Large intestine (tissue), 3 donors: ENCODE data around the gene DHX34. TPM values are rescaled to one million over a fixed set of nuclear protein-coding genes. Genes with fewer than 3 reads are reported as not detected.
"Not testable (repeated sequence)": the region's sequence is repeated elsewhere in the genome, so short reads cannot be mapped to it uniquely, and the experiment has no call there.

ENCODE experiments used
- DNase-seq, 2 donors: peaks; one replicate each; pipeline versions ENCODE4 v3.0.0 to v3.0.0-alpha.2; 2013
- H3K27ac ChIP-seq: one replicate; pipeline ENCODE4 v1.5.1; 2013; ENCODE audit warnings: low read length
- H3K27me3 ChIP-seq: 2 replicates; pipeline ENCODE4 v1.6.1; 2013; ENCODE audit warnings: low read length; ENCODE audit not compliant: control insufficient read depth, insufficient read depth
- H3K36me3 ChIP-seq: 2 replicates; pipeline ENCODE4 v1.6.1; 2013; ENCODE audit warnings: low read length; ENCODE audit not compliant: control insufficient read depth, insufficient read depth
- H3K4me1 ChIP-seq: one replicate; pipeline ENCODE4 v1.6.1; 2013; ENCODE audit warnings: low read length; ENCODE audit not compliant: control insufficient read depth, insufficient read depth
- H3K4me3 ChIP-seq: one replicate; pipeline ENCODE4 v1.5.1; 2013; ENCODE audit warnings: low read length
- H3K9me3 ChIP-seq: one replicate; pipeline ENCODE4 v1.6.1; 2013; ENCODE audit warnings: mild to moderate bottlenecking, low read depth, low read length, moderate library complexity; ENCODE audit not compliant: control insufficient read depth
- WGBS: methylation state at CpG from one replicate; pipeline ENCODE4 v1.1.5; 2013; ENCODE audit warnings: low lambda C conversion rate; ENCODE audit not compliant: insufficient coverage; 5-methylcytosine and 5-hydroxymethylcytosine counted together
- polyA plus RNA-seq: library from polyadenylated mRNA; unstranded; fragments of 120-200 nt; gene quantifications from one replicate; pipeline ENCODE4 v1.2.1, GENCODE V29; 2013

DHX34 gene
- polyA plus RNA-seq, 1 donor, result 13.6 TPM

- H3K4me1 ChIP-seq, result no peaks in the 10 kb centered on the region
- H3K4me3 ChIP-seq, result no peak overlapping the region
- peaks cover 15% of the 10 kb centered on the region for H3K27me3 ChIP-seq
- no CpG with 5 or more reads among the region's 14 CpGs for WGBS
- H3K36me3 ChIP-seq, result no peaks in the 10 kb centered on the region
- no peaks in the 10 kb centered on the region for H3K9me3 ChIP-seq
- H3K27ac ChIP-seq, result no peak overlapping the region
- DNase-seq, result no peak
Measured at GRCh38 chr19:47407417-47407774, 58.3 kb downstream of the DHX34 start.

- Histone ChIP-seq H3K9me3 (no peaks in the 10 kb centered on the region), H3K36me3 (no peaks in the 10 kb centered on the region), H3K27me3 (peaks cover 15% of the 10 kb centered on the region), H3K4me1 (no peaks in the 10 kb centered on the region), H3K27ac (no peak overlapping the region), H3K4me3 (no peak overlapping the region)
- WGBS, result 87% methylated on average over 6 of the region's 14 CpGs
- no peak for DNase-seq
Measured at GRCh38 chr19:47408156-47408938, 59.2 kb downstream of the DHX34 start.

GRCh38 chr19:47411101-47411500 is 62.0 kb downstream of the DHX34 start:
- Histone ChIP-seq H3K4me1 (no peaks in the 10 kb centered on the region), H3K27ac (no peak overlapping the region), H3K36me3 (no peaks in the 10 kb centered on the region), H3K9me3 (no peaks in the 10 kb centered on the region), H3K4me3 (no peak overlapping the region), H3K27me3 (peaks cover 22% of the 10 kb centered on the region)
- DNase-seq, result no peak
- WGBS, result no CpG with 5 or more reads among the region's 8 CpGs

- WGBS, result 100% methylated on average over 1 of the region's 9 CpGs
- not testable (repeated sequence) for H3K9me3 ChIP-seq, H3K27ac ChIP-seq, H3K36me3 ChIP-seq, H3K4me1 ChIP-seq, H3K4me3 ChIP-seq, DNase-seq
- H3K27me3 ChIP-seq, result peaks cover 22% of the 10 kb centered on the region
Measured at GRCh38 chr19:47411696-47412095, 62.6 kb downstream of the DHX34 start.

GRCh38 chr19:47413941-47414340 is 64.8 kb downstream of the DHX34 start:
- no peaks in the 10 kb centered on the region for H3K9me3 ChIP-seq
- WGBS, result no CpG with 5 or more reads among the region's 16 CpGs
- peaks cover 4% of the 10 kb centered on the region for H3K4me1 ChIP-seq
- H3K36me3 ChIP-seq, result no peaks in the 10 kb centered on the region
- no peak overlapping the region for H3K4me3 ChIP-seq
- H3K27ac ChIP-seq, result no peak overlapping the region
- H3K27me3 ChIP-seq, result peaks cover 38% of the 10 kb centered on the region
- no peak for DNase-seq

- Histone ChIP-seq H3K27me3 (peaks cover 40% of the 10 kb centered on the region), H3K36me3 (no peaks in the 10 kb centered on the region), H3K27ac (no peak overlapping the region), H3K4me3 (no peak overlapping the region), H3K9me3 (no peaks in the 10 kb centered on the region), H3K4me1 (peaks cover 4% of the 10 kb centered on the region)
- WGBS, result no CpG with 5 or more reads among the region's 21 CpGs
- no peak for DNase-seq
Measured at GRCh38 chr19:47414469-47414868, 65.4 kb downstream of the DHX34 start.

GRCh38 chr19:47415953-47416642 is 67.0 kb downstream of the DHX34 start:
- no peak overlapping the region for H3K27ac ChIP-seq
- no peaks in the 10 kb centered on the region for H3K36me3 ChIP-seq
- WGBS, result no CpG with 5 or more reads among the region's 21 CpGs
- H3K27me3 ChIP-seq, result peaks cover 56% of the 10 kb centered on the region
- no peaks in the 10 kb centered on the region for H3K9me3 ChIP-seq
- peaks cover 8% of the 10 kb centered on the region for H3K4me1 ChIP-seq
- no peak overlapping the region for H3K4me3 ChIP-seq
- DNase-seq, result no peak

- H3K4me3 ChIP-seq, result no peak overlapping the region
- WGBS, result 60% methylated on average over 4 of the region's 12 CpGs
- H3K4me1 ChIP-seq, result peaks cover 8% of the 10 kb centered on the region
- no peaks in the 10 kb centered on the region for H3K36me3 ChIP-seq
- DNase-seq, result no peak
- H3K27ac ChIP-seq, result no peak overlapping the region
- no peaks in the 10 kb centered on the region for H3K9me3 ChIP-seq
- H3K27me3 ChIP-seq, result peaks cover 61% of the 10 kb centered on the region
Measured at GRCh38 chr19:47416643-47416985, 67.5 kb downstream of the DHX34 start.

GRCh38 chr19:47417107-47417745 is 68.1 kb downstream of the DHX34 start:
- H3K27ac ChIP-seq, result no peak overlapping the region
- H3K36me3 ChIP-seq, result no peaks in the 10 kb centered on the region
- H3K4me3 ChIP-seq, result no peak overlapping the region
- no CpG with 5 or more reads among the region's 18 CpGs for WGBS
- H3K27me3 ChIP-seq, result peaks cover 67% of the 10 kb centered on the region
- DNase-seq, result no peak
- no peaks in the 10 kb centered on the region for H3K9me3 ChIP-seq
- H3K4me1 ChIP-seq, result peaks cover 8% of the 10 kb centered on the region

- Histone ChIP-seq H3K36me3 (no peaks in the 10 kb centered on the region), H3K27ac (no peak overlapping the region), H3K4me3 (peak overlapping the region; percentile 35), H3K4me1 (peaks cover 8% of the 10 kb centered on the region), H3K9me3 (no peaks in the 10 kb centered on the region), H3K27me3 (peaks cover 73% of the 10 kb centered on the region)
- WGBS, result 0% methylated on average over 1 of the region's 34 CpGs
- no peak for DNase-seq
Measured at GRCh38 chr19:47417746-47418691, 68.9 kb downstream of the DHX34 start.
